ENCODE results near the gene ZCCHC14. TPM values are rescaled to one million over a fixed set of nuclear protein-coding genes. Genes with fewer than 3 reads are reported as not detected.

ZCCHC14 gene
- total RNA-seq, 1 donor from 2014 or later = 28.0 TPM

GRCh38 chr16:87446479-87446878 lies 46.3 kb downstream of the ZCCHC14 start:
- H3K27ac Mint-ChIP-seq (ENCODE audit: unreplicated experiment) = no peak overlapping the region
- H3K27me3 Mint-ChIP-seq (ENCODE audit: low read depth) = no peaks in the 10 kb centered on the region
- H3K4me3 Mint-ChIP-seq (ENCODE audit: unreplicated experiment) = no peak overlapping the region
- TF ChIP-seq, protein P1, sequence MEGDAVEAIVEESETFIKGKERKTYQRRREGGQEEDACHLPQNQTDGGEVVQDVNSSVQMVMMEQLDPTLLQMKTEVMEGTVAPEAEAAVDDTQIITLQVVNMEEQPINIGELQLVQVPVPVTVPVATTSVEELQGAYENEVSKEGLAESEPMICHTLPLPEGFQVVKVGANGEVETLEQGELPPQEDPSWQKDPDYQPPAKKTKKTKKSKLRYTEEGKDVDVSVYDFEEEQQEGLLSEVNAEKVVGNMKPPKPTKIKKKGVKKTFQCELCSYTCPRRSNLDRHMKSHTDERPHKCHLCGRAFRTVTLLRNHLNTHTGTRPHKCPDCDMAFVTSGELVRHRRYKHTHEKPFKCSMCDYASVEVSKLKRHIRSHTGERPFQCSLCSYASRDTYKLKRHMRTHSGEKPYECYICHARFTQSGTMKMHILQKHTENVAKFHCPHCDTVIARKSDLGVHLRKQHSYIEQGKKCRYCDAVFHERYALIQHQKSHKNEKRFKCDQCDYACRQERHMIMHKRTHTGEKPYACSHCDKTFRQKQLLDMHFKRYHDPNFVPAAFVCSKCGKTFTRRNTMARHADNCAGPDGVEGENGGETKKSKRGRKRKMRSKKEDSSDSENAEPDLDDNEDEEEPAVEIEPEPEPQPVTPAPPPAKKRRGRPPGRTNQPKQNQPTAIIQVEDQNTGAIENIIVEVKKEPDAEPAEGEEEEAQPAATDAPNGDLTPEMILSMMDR (IDR thresholded peaks at IDR 0.05) = no peak
- DNase-seq (ENCODE audit: low spot score) = no peak
- peaks cover 31% of the 10 kb centered on the region for H3K36me3 Mint-ChIP-seq (ENCODE audit: low read depth)
- H3K4me1 Mint-ChIP-seq (ENCODE audit: low read depth) = peaks cover 15% of the 10 kb centered on the region
- H3K9me3 Mint-ChIP-seq (ENCODE audit: low read depth) = no peaks in the 10 kb centered on the region

DNA sequence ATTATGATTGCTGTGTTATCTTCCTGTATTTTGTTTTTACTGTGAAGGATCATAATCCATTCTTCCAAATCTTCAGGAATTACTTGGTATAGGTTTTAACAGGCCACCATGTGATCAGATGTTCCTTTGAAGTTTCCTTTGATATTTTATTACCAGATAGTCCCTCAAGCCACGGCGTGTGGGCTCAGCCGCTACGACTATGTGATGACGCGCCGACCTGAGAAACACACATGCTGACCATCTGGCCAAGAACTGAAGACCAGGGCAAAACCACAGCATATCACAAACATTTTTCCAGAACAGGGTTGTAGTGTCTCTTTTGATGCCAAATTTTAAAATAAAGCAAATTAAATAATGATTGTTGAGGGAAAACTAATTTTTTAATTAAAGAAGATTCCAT lies 47.3 kb downstream of the ZCCHC14 start:
- DNase-seq (ENCODE audit: low spot score) = peak; percentile 36
- Mint-ChIP-seq H3K9me3 (ENCODE audit: low read depth) (no peaks in the 10 kb centered on the region), H3K4me1 (ENCODE audit: low read depth) (peaks cover 15% of the 10 kb centered on the region), H3K27me3 (ENCODE audit: low read depth) (no peaks in the 10 kb centered on the region), H3K27ac (ENCODE audit: unreplicated experiment) (no peak overlapping the region), H3K36me3 (ENCODE audit: low read depth) (peaks cover 29% of the 10 kb centered on the region), H3K4me3 (ENCODE audit: unreplicated experiment) (no peak overlapping the region)
- TF ChIP-seq, protein P1 (IDR thresholded peaks at IDR 0.05) = no peak

GRCh38 chr16:87443964-87444363 lies 48.9 kb downstream of the ZCCHC14 start:
- H3K4me3 Mint-ChIP-seq (ENCODE audit: unreplicated experiment) = no peak overlapping the region
- no peaks in the 10 kb centered on the region for H3K9me3 Mint-ChIP-seq (ENCODE audit: low read depth)
- TF ChIP-seq, protein P1 (IDR thresholded peaks at IDR 0.05) = no peak
- no peak overlapping the region for H3K27ac Mint-ChIP-seq (ENCODE audit: unreplicated experiment)
- H3K4me1 Mint-ChIP-seq (ENCODE audit: low read depth) = peaks cover 15% of the 10 kb centered on the region
- DNase-seq (ENCODE audit: low spot score) = no peak
- H3K36me3 Mint-ChIP-seq (ENCODE audit: low read depth) = peaks cover 27% of the 10 kb centered on the region
- no peaks in the 10 kb centered on the region for H3K27me3 Mint-ChIP-seq (ENCODE audit: low read depth)

GRCh38 chr16:87443016-87443415 lies 49.8 kb downstream of the ZCCHC14 start:
- Mint-ChIP-seq H3K27me3 (ENCODE audit: low read depth) (no peaks in the 10 kb centered on the region), H3K27ac (ENCODE audit: unreplicated experiment) (no peak overlapping the region)

DNA sequence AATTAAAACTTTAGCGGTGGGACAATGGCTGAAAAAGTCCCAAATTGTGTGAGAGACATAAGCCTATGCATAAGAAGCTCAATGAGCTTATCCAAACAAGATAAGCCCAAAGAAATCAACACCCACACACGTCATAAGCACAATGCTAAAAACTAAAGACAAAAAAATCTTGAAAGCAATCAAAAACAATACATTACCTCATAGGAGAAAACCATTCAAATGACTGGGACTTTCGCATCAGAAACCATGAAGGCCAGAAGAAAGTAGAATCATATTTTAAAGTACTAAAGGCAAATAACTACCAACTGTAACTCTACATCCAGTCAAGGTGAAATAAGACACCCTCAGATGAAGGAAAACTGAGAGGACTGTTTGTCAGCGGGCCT lies 50.2 kb downstream of the ZCCHC14 start:
- Mint-ChIP-seq H3K9me3 (ENCODE audit: low read depth) (no peaks in the 10 kb centered on the region), H3K27ac (ENCODE audit: unreplicated experiment) (no peak overlapping the region), H3K27me3 (ENCODE audit: low read depth) (no peaks in the 10 kb centered on the region), H3K4me1 (ENCODE audit: low read depth) (peaks cover 15% of the 10 kb centered on the region), H3K36me3 (ENCODE audit: low read depth) (peaks cover 17% of the 10 kb centered on the region), H3K4me3 (ENCODE audit: unreplicated experiment) (no peak overlapping the region)
- TF ChIP-seq, protein P1 (IDR thresholded peaks at IDR 0.05) = no peak
- no peak for DNase-seq (ENCODE audit: low spot score)

More at GRCh38 chr16:87443016-87443415, 49.8 kb downstream of the ZCCHC14 start:
- Mint-ChIP-seq H3K4me3 (ENCODE audit: unreplicated experiment) (no peak overlapping the region), H3K9me3 (ENCODE audit: low read depth) (no peaks in the 10 kb centered on the region), H3K4me1 (ENCODE audit: low read depth) (peaks cover 15% of the 10 kb centered on the region), H3K36me3 (ENCODE audit: low read depth) (peaks cover 21% of the 10 kb centered on the region)
- TF ChIP-seq, protein P1 (IDR thresholded peaks at IDR 0.05) = no peak
- DNase-seq (ENCODE audit: low spot score) = peak; percentile 24
